ENCODE results near the gene COL4A2.

Gene COL4A2

DNA sequence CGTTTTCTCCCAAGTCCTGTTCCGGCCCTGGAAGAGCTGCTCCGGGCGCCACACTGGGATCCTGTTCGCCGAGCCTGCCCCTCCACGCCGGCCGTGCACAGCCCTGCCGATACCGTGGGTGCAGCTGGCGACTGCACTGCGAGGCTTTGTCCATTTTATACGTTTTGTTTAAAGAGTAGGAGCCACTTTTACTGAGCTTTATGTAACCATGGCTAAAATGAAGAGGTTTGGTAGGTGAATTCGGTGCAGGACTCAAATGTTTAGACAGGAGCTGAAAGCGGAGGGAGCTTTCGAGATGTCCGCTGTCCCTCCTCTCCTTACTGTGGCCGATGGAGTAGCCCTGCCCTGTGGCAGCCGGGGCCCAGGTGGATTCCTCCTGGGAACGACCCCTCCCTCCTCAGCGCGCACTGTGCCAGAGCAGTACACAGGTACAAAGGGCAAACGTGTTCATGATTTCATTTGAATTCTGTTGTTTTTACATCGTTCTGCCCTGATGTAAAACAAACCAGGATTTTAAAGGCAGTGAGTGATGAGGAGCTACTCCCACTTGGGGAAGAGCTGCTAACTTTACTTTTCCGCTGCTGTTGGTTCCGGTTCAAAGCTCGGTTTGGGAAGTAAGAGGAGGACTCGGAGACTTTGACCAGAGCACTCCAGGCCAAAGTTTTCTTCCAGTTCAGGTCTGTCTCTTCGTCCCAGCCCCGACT lies 1.7 kb downstream of the COL4A2 start:
- ChIA-PET CTCF (interaction anchor here (0.6 to 1.0 kb wide), 5 partner anchors 54 to 147 kb away, joined by 3 to 5 read pairs (median 3); no protein-coding TSS in a partner anchor), POLR2A (interaction anchor here (0.7 to 4.0 kb wide), 4 partner anchors 33 to 103 kb away, joined by 4 to 19 read pairs (median 6); no protein-coding TSS in a partner anchor)
- Histone ChIP-seq H3K27ac (ENCODE audit: extremely low read depth, low read depth, low read length) (no peak overlapping the region), H3K36me3 (ENCODE audit: control insufficient read depth in 2 of 2, insufficient read depth in 1 of 2, low read length in 2 of 2) (peaks cover 0 to 9% of the 10 kb centered on the region in 2 experiments; a peak in 2 of 3 replicates), H3K4me3 (ENCODE audit: low read depth, low read length) (peak overlapping the region; percentile 70), H3K9me3 (ENCODE audit: control insufficient read depth, insufficient read depth, low read depth, low read length) (no peaks in the 10 kb centered on the region), H3K4me1 (ENCODE audit: control insufficient read depth, insufficient read depth, low read length) (no peaks in the 10 kb centered on the region; the same call in 1 of the 2 replicates)
- no peak for TF ChIP-seq ZNF571 (tag by site-specific recombination; IDR thresholded peaks at IDR 0.05)
- no peak for TF ChIP-seq ZNF555 (tag by site-specific recombination; conservative IDR thresholded peaks at IDR 0.05)
- TF ChIP-seq, protein P1, sequence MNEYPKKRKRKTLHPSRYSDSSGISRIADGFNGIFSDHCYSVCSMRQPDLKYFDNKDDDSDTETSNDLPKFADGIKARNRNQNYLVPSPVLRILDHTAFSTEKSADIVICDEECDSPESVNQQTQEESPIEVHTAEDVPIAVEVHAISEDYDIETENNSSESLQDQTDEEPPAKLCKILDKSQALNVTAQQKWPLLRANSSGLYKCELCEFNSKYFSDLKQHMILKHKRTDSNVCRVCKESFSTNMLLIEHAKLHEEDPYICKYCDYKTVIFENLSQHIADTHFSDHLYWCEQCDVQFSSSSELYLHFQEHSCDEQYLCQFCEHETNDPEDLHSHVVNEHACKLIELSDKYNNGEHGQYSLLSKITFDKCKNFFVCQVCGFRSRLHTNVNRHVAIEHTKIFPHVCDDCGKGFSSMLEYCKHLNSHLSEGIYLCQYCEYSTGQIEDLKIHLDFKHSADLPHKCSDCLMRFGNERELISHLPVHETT (tag by site-specific recombination; IDR thresholded peaks at IDR 0.05), result no peak
- TF ChIP-seq SCRT2 (tag by site-specific recombination; IDR thresholded peaks at IDR 0.05), result no peak
- TF ChIP-seq ZNF248 (tag by site-specific recombination; IDR thresholded peaks at IDR 0.05), result no peak
- no peak for TF ChIP-seq SCRT1 (tag by site-specific recombination; IDR thresholded peaks at IDR 0.05; ENCODE audit: borderline replicate concordance)
- no peak for TF ChIP-seq ZNF19 (tag by site-specific recombination; IDR thresholded peaks at IDR 0.05; ENCODE audit: low read depth)
- no peak for TF ChIP-seq ZNF585B (tag by site-specific recombination; IDR thresholded peaks at IDR 0.05)
- TF ChIP-seq ZNF311 (tag by site-specific recombination; IDR thresholded peaks at IDR 0.05; ENCODE audit: borderline replicate concordance), result no peak
- TF ChIP-seq ZNF521 (tag by site-specific recombination; IDR thresholded peaks at IDR 0.05), result no peak

DNA sequence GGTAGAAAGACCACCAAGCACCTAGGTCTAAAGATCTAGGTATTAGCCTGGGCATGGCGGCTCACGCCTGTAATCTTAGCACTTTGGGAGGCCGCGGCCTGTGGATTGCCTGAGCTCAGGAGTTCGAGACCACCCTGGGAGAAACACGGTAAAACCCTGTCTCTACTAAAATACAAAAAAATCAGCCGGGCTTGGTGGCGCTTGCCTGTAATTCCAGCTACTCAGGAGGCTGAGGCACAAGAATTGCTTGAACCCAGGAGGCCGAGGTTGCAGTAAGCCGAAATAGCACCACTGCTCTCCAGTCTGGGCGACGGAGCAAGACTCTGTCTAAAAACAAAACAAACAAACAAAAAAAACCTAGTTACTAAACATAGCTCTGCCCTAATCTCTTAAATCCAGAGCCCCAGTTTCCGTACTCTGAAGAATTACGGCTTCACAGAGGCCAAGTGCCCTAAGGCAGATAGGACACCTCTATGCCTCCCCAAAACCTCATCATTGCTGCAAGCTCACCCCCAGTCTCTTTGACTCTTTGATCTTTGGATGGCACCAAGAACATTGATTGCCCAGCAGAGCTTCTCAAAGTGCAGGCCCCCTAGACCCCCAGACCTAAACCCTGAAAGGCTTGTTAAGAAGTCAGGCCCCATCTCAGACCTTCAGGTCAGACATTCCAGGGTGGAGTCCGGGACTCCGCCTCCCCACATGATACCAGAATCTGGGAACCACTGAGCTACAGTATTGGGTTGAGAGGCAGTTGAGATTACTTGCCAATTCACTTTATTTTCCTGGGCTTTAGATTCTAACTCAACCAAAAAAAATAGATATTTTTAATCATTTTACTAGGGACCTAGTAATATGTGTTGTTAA lies 2.8 kb downstream of the COL4A2 start:
- no peaks in the 10 kb centered on the region for H3K9me3 ChIP-seq (ENCODE audit: control insufficient read depth, insufficient read depth, low read depth, low read length)
- ChIA-PET POLR2A (interaction anchor here (0.7 to 4.0 kb wide), 4 partner anchors 10 to 78 kb away, joined by 3 to 19 read pairs (median 4); no protein-coding TSS in a partner anchor), CTCF (interaction anchor here (0.6 kb wide), 1 partner anchor 21 kb away, joined by 3 read pairs; no protein-coding TSS in a partner anchor)
- H3K4me3 ChIP-seq (ENCODE audit: low read depth, low read length), result no peak overlapping the region
- peaks cover 0 to 9% of the 10 kb centered on the region in 2 experiments; a peak in 2 of 3 replicates for H3K36me3 ChIP-seq (ENCODE audit: control insufficient read depth in 2 of 2, insufficient read depth in 1 of 2, low read length in 2 of 2)
- TF ChIP-seq ZNF677 (tag by site-specific recombination; IDR thresholded peaks at IDR 0.05) (no peak), GLI2 (tag by site-specific recombination; IDR thresholded peaks at IDR 0.05; ENCODE audit: borderline replicate concordance, low read depth) (no peak), ZNF169 (tag by site-specific recombination; IDR thresholded peaks at IDR 0.05) (no peak), ZNF707 (tag by site-specific recombination; IDR thresholded peaks at IDR 0.05) (no peak), ZSCAN16 (tag by site-specific recombination; IDR thresholded peaks at IDR 0.05) (no peak), ZNF221 (tag by site-specific recombination; IDR thresholded peaks at IDR 0.05; ENCODE audit: borderline replicate concordance) (no peak), ZBTB1 (tag by site-specific recombination; IDR thresholded peaks at IDR 0.05) (no peak)
- TF ChIP-seq, protein P2, sequence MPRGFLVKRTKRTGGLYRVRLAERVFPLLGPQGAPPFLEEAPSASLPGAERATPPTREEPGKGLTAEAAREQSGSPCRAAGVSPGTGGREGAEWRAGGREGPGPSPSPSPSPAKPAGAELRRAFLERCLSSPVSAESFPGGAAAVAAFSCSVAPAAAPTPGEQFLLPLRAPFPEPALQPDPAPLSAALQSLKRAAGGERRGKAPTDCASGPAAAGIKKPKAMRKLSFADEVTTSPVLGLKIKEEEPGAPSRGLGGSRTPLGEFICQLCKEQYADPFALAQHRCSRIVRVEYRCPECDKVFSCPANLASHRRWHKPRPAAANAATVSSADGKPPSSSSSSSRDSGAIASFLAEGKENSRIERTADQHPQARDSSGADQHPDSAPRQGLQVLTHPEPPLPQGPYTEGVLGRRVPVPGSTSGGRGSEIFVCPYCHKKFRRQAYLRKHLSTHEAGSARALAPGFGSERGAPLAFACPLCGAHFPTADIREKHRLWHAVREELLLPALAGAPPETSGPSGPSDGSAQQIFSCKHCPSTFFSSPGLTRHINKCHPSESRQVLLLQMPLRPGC (tag by site-specific recombination; IDR thresholded peaks at IDR 0.05), result no peak
- H3K4me1 ChIP-seq (ENCODE audit: control insufficient read depth, insufficient read depth, low read length), result no peaks in the 10 kb centered on the region; the same call in 1 of the 2 replicates
- H3K27ac ChIP-seq (ENCODE audit: extremely low read depth, low read depth, low read length), result no peak overlapping the region
